CD4-positive, alpha-beta T cell treated with Interleukin-15 for 1 hour (primary cell): ENCODE data around the gene ASPN.

ENCODE experiments used
- DNase-seq: peaks from one replicate; pipeline ENCODE4 v3.0.0-alpha.2; 2020

ASPN gene

GRCh38 chr9:92503156-92503555, 20.9 kb upstream of the ASPN start:
- no peak for DNase-seq

DNA sequence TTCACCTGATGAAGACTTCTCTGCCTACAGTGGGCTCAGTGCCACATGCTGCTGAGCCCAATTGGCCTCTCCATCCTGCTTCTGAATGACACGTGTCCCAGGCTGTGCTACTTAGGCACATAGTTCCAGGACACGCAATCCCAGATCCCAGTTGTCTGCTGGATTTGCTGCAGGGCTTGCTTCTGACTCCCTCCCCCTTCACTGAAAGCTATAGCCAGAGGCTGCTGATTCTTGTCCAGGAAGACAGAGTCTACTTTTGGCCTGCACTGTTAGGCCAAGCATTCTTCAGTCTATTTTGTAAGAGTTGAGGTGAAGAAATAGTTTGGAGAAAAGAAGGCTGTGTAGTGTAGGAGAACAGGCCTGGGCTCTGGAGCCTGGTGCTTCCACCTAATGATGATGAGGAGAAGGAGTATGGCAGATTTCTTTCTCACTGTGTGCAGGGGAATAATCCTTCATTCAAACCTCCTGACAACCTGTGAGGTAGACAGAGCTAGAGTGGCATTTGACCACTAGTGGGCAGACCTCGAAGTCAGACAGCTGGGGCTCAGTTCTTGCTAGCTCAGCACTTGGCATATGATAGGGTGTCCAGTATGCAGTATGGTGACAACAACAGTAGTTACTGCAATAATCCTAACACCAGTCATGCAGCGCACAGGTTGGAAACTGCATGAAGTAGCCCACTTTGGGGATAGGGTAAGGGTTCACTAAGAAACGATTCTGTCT, 19.5 kb upstream of the ASPN start:
- no peak for DNase-seq

DNA sequence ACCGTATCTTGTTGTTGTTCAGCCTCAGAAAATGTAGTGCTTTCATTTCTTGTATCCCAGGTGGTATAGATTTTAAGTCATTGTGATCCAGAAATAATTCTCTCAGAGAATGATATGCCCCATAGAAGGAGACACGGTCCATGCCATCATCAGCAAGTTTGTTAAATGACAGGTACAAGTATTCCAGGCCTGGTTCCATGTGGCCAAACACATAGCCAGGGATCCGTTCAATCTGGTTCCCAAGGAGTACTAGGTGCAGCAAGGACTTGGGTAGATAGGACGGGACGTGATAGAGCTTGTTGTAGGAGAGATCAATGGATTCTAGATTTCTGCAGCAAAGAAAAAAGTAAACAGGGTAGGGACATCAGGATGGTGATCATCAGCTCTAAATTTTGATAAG, 18.4 kb upstream of the ASPN start:
- no peak for DNase-seq

DNA sequence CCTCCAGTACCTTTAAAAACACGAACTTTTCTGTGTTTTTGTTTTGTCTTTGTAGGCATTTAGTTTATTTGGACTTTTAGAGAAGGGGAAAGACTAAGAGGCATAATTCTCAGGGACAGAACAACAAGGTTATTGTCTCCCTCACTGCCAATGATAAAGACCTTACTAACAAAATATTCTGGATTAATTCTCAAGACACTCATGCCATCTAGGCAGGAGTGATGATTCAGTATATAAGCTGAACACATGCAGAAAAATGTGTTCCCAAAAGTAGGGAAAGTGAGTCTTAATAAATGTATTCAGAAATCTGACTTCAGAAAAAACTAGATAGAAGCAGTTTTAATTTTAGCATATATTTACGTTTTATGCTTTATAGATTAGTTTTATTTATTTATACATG, 17.4 kb upstream of the ASPN start:
- DNase-seq, result no peak

GRCh38 chr9:92496396-92497176, 14.3 kb upstream of the ASPN start:
- no peak for DNase-seq

DNA sequence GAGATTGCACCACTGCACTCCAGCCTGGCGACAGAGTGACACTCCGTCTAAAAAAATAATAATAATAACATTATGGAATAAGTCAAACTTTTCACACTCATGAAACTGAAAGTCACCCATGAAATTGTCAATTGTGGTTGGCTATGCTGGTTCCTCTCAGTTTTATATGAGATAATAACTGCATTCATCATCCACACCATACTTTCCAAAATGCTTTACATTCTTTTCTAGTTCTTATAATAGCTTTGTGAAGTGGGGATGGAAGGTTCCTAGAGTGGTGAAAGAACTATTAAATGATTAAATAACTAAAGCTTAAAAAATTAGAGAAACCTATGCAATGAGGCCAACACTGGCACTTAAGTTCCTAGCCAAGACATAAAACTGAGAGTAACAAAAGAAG, 12.6 kb upstream of the ASPN start:
- DNase-seq, result no peak

GRCh38 chr9:92493749-92494387, 11.6 kb upstream of the ASPN start:
- DNase-seq, result no peak

GRCh38 chr9:92492781-92493401, 10.6 kb upstream of the ASPN start:
- DNase-seq, result no peak

DNA sequence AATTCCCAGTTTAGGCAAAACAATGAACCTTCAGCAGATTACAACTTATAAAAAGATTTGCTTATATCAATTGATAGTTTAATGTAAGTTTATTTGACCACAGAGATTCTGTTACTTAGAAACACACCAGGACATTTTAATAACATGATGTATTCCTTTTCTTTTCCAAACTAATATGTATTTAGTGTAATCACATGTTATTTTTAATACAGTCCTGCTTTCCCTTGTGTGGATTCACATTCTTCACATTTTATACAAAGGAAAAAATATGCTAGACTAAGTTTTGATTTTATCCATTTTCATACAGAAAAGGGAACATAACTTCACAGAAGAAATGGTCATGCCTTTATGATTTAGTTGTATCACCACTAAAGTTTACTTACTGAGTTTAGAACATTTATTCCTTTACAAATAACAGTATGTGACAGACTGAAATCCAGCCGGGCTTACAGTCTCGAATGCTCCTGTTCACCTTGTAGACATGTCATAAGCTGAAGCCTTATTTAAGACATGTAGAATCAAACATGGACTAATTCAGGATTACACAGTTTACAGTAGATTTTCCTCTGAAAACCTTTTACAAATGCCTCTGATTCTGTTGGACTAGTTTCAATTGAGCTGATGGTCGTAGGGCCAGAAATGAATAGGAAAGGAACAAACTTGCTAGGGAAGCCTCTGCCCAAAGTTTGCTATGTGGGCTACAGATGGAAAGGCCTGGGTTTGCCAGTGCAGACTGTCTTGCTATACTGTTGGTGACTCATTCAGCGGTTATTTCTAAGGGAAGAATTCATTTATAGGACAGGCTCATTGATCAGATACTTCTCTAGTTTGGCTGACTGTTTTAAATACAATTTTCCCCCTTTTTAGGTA, 6.6 kb upstream of the ASPN start:
- no peak for DNase-seq

GRCh38 chr9:92486371-92486770, 4.1 kb upstream of the ASPN start:
- DNase-seq, result no peak

- no peak for DNase-seq
Observed at GRCh38 chr9:92484563-92484962, 2.3 kb upstream of the ASPN start.

DNA sequence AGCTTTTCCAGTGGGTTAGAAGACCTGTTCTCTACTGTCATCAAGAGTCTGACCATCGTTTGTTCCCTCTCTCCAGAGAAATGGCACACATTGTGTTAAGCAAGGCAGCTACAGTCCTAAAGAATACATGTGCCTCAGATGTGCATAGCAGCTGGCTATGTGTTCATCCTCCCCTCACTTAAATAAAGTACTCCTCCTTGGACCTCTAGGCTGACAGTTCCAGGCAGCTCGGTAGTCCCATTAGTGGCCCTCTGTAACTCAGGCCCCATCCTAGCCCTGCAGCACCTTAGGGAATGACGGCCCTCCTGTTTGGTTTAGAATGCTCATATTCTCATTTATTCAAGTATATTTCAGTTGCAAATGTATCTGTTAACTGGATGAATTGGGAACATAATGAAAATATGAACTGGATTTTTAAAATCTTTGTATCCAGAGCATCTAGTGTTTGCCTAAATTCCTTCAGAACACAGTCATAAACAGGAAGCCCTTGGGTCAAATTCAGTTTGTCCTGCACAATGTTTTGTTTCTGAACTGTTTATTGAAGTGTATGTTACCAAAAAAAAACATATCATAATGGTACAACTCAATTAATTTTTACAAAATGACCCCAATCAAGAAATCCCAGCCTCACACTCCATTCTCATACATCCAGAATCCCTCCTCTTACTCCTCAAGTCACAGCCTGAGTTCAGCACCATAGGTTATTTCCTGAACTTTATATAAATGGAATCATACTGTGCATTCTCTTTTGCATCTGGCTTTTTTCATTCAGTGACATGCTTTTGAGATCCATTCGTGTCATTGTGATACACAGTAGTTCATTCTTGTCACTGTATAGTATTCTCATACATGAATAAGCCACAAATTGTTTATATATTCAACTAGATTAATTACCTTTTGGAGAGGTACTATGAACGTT, 1.6 kb upstream of the ASPN start:
- DNase-seq, result no peak

DNA sequence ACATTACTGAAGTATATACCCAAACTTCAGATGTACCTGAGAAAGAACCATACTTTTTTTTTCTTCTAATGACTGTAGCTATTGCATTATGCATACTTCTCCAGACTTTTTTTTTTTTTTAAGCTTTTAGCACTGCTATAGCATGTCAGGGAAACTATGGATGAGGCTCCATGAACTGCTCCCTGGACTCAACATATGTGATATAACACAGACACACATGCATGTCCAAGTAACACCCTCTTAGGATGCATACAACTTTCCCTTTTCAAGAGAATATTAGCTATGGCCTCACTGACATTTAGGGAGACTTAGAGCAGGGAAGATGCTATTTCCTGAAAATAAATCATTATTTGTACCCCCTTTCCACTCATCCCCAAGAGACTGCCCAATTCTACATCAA, 499 bp upstream of the ASPN start:
- DNase-seq, result no peak

DNA sequence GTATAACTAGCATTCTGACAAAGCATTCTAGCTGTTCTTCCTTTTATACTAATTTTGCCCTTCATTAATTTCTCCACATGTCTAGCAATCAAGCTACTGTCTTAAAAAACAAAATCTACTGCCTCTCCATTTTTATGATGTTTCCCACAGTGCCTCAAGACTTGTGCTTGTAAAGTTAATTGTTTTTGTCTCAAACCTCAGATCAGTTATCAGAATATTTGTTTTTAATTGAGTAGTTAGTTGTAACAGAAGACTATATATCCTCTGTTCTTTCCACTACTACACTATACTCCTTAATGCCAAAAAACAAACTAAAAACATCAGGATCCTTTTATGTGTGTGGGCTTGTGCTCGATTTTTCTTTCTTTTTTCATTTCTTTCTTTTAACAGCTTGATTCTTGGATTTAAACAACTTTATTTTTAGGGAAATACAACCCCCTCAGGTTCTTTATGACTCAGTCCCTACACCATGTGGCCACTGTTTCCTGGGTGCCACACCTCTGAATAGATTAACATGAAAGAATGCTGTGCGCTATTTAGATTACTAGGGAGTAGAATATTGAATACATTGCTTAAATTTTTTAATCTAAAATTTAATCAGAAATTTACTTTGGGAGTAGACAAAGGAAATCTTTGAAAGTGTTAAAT, 1.2 kb downstream of the ASPN start:
- DNase-seq, result no peak

DNA sequence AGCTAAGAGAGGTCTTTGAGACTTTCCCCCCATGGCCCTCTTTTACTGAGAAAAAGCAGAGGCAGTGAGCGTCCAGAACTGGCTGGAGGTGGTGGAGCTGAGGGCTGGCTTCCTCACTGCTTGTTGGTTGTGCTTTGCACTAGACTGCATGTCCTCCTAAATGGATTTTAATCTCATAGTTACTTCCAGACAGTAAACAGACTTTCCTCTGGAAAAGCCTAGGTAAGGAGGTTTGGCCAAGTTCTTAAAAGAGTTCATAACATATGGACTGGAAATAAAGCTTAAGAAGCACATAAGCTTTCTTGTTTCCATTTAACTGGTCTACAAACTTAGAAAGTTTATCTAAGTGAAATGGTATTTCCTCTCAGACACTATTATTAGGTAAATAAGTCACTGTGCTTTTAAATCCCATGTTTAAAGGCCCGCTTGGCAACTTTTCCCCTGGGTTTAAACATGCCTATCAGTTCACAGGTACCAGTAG, 2.0 kb downstream of the ASPN start:
- no peak for DNase-seq

GRCh38 chr9:92479346-92479745, 3.0 kb downstream of the ASPN start:
- DNase-seq, result no peak

GRCh38 chr9:92478783-92479182, 3.5 kb downstream of the ASPN start:
- DNase-seq, result no peak

GRCh38 chr9:92476962-92477361, 5.3 kb downstream of the ASPN start:
- no peak for DNase-seq

- no peak for DNase-seq
Observed at GRCh38 chr9:92474587-92474986, 7.7 kb downstream of the ASPN start.

GRCh38 chr9:92468206-92468605, 14.1 kb downstream of the ASPN start:
- no peak for DNase-seq

DNA sequence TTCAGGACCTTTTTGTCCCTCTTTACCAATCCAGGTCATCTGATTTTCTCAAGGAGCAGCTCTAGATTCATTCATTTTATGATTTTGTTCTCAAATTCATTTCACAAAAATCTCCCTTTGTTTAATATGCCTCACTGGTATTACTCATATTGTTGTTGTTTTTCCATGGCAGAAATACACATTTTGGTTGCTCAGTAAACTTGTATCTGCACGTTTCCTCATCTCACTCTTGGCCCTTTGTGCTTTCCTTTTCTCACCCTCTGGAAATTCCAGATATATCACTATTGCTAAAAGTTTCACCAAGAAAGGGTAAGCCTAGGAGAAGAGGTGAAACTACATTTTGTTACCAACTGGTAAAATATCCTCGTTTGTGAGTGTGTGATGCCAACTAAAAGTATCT, 14.8 kb downstream of the ASPN start:
- no peak for DNase-seq
